ENCODE results near the gene IGSF10. TPM values are rescaled to one million over a fixed set of nuclear protein-coding genes. Genes with fewer than 3 reads are reported as not detected.

Gene IGSF10, protein sequence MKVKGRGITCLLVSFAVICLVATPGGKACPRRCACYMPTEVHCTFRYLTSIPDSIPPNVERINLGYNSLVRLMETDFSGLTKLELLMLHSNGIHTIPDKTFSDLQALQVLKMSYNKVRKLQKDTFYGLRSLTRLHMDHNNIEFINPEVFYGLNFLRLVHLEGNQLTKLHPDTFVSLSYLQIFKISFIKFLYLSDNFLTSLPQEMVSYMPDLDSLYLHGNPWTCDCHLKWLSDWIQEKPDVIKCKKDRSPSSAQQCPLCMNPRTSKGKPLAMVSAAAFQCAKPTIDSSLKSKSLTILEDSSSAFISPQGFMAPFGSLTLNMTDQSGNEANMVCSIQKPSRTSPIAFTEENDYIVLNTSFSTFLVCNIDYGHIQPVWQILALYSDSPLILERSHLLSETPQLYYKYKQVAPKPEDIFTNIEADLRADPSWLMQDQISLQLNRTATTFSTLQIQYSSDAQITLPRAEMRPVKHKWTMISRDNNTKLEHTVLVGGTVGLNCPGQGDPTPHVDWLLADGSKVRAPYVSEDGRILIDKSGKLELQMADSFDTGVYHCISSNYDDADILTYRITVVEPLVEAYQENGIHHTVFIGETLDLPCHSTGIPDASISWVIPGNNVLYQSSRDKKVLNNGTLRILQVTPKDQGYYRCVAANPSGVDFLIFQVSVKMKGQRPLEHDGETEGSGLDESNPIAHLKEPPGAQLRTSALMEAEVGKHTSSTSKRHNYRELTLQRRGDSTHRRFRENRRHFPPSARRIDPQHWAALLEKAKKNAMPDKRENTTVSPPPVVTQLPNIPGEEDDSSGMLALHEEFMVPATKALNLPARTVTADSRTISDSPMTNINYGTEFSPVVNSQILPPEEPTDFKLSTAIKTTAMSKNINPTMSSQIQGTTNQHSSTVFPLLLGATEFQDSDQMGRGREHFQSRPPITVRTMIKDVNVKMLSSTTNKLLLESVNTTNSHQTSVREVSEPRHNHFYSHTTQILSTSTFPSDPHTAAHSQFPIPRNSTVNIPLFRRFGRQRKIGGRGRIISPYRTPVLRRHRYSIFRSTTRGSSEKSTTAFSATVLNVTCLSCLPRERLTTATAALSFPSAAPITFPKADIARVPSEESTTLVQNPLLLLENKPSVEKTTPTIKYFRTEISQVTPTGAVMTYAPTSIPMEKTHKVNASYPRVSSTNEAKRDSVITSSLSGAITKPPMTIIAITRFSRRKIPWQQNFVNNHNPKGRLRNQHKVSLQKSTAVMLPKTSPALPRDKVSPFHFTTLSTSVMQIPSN (N-terminal part only)
- total RNA-seq (ENCODE audit: low replicate concordance), result 0.15 and 18.5 TPM in 2 replicates

GRCh38 chr3:151460774-151461450, at the start of gene IGSF10:
TSS of gene IGSF10 (minus strand) at chr3:151461061. CDS start at chr3:151458709, 2,352 bp downstream.

Other genes starting within 250 kb of the IGSF10 start
- gene P2RY14, start 182.5 kb downstream of the IGSF10 start, total RNA-seq (ENCODE audit: low replicate concordance), result not detected in 2 replicates
- not detected in 2 replicates for gene GPR87, start 144.2 kb downstream of the IGSF10 start, total RNA-seq (ENCODE audit: low replicate concordance)
- not detected in 2 replicates for gene P2RY13, start 131.5 kb downstream of the IGSF10 start, total RNA-seq (ENCODE audit: low replicate concordance)
- gene P2RY12, start 76.3 kb downstream of the IGSF10 start, total RNA-seq (ENCODE audit: low replicate concordance), result 0.35 TPM in 1 of 2 replicates, not detected in the other

Data from smooth muscle cell of the coronary artery (primary cell).